Aorta (tissue), 5 donors: ENCODE data around the gene VPS54. TPM values are rescaled to one million over a fixed set of nuclear protein-coding genes. Genes with fewer than 3 reads are reported as not detected.
A peak's percentile ranks its signal among the peaks of the same experiment; 100 is the strongest.

Source experiments
- ATAC-seq: fragments of 200-7000 bp; cut with Tn5 transposase; one replicate; pipeline ENCODE4 v1.9.1; 2022; ENCODE audit warnings: moderate library complexity; ENCODE audit not compliant: low FRiP score
- DNase-seq, 2 donors: peaks; one replicate each; pipeline ENCODE4 v3.0.0-alpha.2; 2020
- H3K27ac ChIP-seq, 2 donors: one replicate each; pipeline ENCODE4 v1.5.1; 2013; ENCODE audit warnings: low read length in 2 of 2, mild to moderate bottlenecking in 2 of 2, moderate library complexity in 2 of 2, control low read depth in 1 of 2, inconsistent platforms in 1 of 2, low read depth in 1 of 2
- H3K27me3 ChIP-seq, 2 donors: one replicate each; pipeline ENCODE4 v1.6.1; 2013; ENCODE audit warnings: control low read depth in 1 of 2, low read length in 1 of 2, mild to moderate bottlenecking in 1 of 2, moderate library complexity in 1 of 2; ENCODE audit not compliant: insufficient read depth in 2 of 2, control insufficient read depth in 1 of 2
- H3K36me3 ChIP-seq, 2 donors: one replicate each; pipeline ENCODE4 v1.6.1; 2013; ENCODE audit warnings: control low read depth in 1 of 2, low read length in 1 of 2, mild to moderate bottlenecking in 1 of 2; ENCODE audit not compliant: insufficient read depth in 2 of 2, control insufficient read depth in 1 of 2
- H3K4me1 ChIP-seq, 2 donors: one replicate each; pipeline ENCODE4 v1.6.1; 2013; ENCODE audit warnings: low read length in 2 of 2, control low read depth in 1 of 2, mild to moderate bottlenecking in 1 of 2, moderate library complexity in 1 of 2; ENCODE audit not compliant: insufficient read depth in 2 of 2, control insufficient read depth in 1 of 2
- H3K4me3 ChIP-seq, 2 donors: one replicate each; pipeline ENCODE4 v1.5.1; 2013; ENCODE audit warnings: low read length in 2 of 2, control low read depth in 1 of 2, mild to moderate bottlenecking in 1 of 2
- H3K9me3 ChIP-seq: one replicate; pipeline ENCODE4 v1.6.1; 2013; ENCODE audit warnings: mild to moderate bottlenecking, low read length; ENCODE audit not compliant: control insufficient read depth
- WGBS, 2 donors: extraction: QIAGEN DNeasy Blood & Tissue Kit; methylation state at CpG; one replicate each; pipeline ENCODE4 v1.1.7; 2013; 5-methylcytosine and 5-hydroxymethylcytosine counted together
- intact Hi-C, 2 donors: fragments of 100-400 bp; cut with DNase I; formaldehyde crosslinking; loops; one replicate each; pipeline versions ENCODE4 v1.14.2 to v1.15.0; 2022
- polyA plus RNA-seq, 2 donors: library from polyadenylated mRNA; stranded (reverse); fragments of 200-250 nt; gene quantifications; one replicate each; pipeline ENCODE4 v1.2.3, GENCODE V29; 2013
- total RNA-seq, 2 donors: library from RNA; stranded (reverse); fragmentation: NEBNext Ultra II Directional; extraction: Animal tissue kit (Norgen Biotek cat#: 25700); gene quantifications; one replicate each; pipeline ENCODE4 v1.2.1, GENCODE V29; 2021
- donor health status: healthy with polysubstance abuse.
- donor health status: Bipolar disorder and iron deficiency.
- donor health status: DM: no; HTN: no; CAD: no.
- donor health status: DM: no; HTN: no; CAD: no.
- donor health status: DM: yes; HTN: yes; CAD: no.

The VPS54 gene
- total and polyA plus RNA-seq, 4 donors = 10.9 to 24.4 (median 22.4) TPM

- intact Hi-C loops = no loop called here
- Histone ChIP-seq H3K36me3 (no peaks in the 10 kb centered on the region), H3K4me1 (peaks cover 3 to 4% of the 10 kb centered on the region in 2 donors), H3K27me3 (no peaks in the 10 kb centered on the region), H3K9me3 (no peaks in the 10 kb centered on the region), H3K27ac (peak overlapping the region; percentile 87 to 94), H3K4me3 (peak overlapping the region; percentile 95 to 98)
- 1 to 2% methylated on average over 22 of the region's 22 CpGs for WGBS, 2 donors
- no peak for DNase-seq
- ATAC-seq = peak; percentile 47
Measured at GRCh38 chr2:64017811-64018700, 1.2 kb downstream of the VPS54 start.

GRCh38 chr2:64015898-64016297 is 3.3 kb downstream of the VPS54 start:
- DNase-seq = no peak
- WGBS, 2 donors = 92 to 93% methylated on average over 3 of the region's 3 CpGs
- no peak for ATAC-seq
- Histone ChIP-seq H3K27ac (no peak overlapping the region), H3K27me3 (no peaks in the 10 kb centered on the region), H3K4me1 (peaks cover 3 to 4% of the 10 kb centered on the region in 2 donors), H3K36me3 (no peaks in the 10 kb centered on the region), H3K9me3 (no peaks in the 10 kb centered on the region), H3K4me3 (no peak overlapping the region)
- intact Hi-C loops = no loop called here

- no peaks in the 10 kb centered on the region for H3K9me3 ChIP-seq
- ATAC-seq = no peak
- H3K36me3 ChIP-seq = no peaks in the 10 kb centered on the region
- H3K27ac ChIP-seq = no peak overlapping the region
- no peak for DNase-seq
- H3K27me3 ChIP-seq = no peaks in the 10 kb centered on the region
- WGBS, 2 donors = 71 to 76% methylated on average over 5 of the region's 5 CpGs
- intact Hi-C loops = no loop called here
- no peak overlapping the region for H3K4me3 ChIP-seq
- peaks cover 3 to 4% of the 10 kb centered on the region in 2 donors for H3K4me1 ChIP-seq
Measured at GRCh38 chr2:64015391-64015790, 3.8 kb downstream of the VPS54 start.

- H3K27ac ChIP-seq = no peak overlapping the region
- H3K4me1 ChIP-seq = peaks cover 3 to 4% of the 10 kb centered on the region in 2 donors
- ATAC-seq (no peak), DNase-seq (no peak)
- 97% methylated on average over 1 of the region's 1 CpG for WGBS, 2 donors
- H3K4me3 ChIP-seq = no peak overlapping the region
- no peaks in the 10 kb centered on the region for H3K27me3 ChIP-seq
- no peaks in the 10 kb centered on the region for H3K9me3 ChIP-seq
- intact Hi-C loops = no loop called here
- H3K36me3 ChIP-seq = no peaks in the 10 kb centered on the region
Measured at GRCh38 chr2:64014628-64015027, 4.6 kb downstream of the VPS54 start.

GRCh38 chr2:64013053-64013452 is 6.2 kb downstream of the VPS54 start:
- no peak for ATAC-seq
- intact Hi-C loops = no loop called here
- Histone ChIP-seq H3K27ac (no peak overlapping the region), H3K9me3 (no peaks in the 10 kb centered on the region), H3K27me3 (no peaks in the 10 kb centered on the region), H3K36me3 (no peaks in the 10 kb centered on the region), H3K4me3 (no peak overlapping the region), H3K4me1 (peaks cover 3 to 4% of the 10 kb centered on the region in 2 donors)
- WGBS, 2 donors = 98 to 100% methylated on average over 2 of the region's 2 CpGs
- DNase-seq = no peak

GRCh38 chr2:64012115-64012514 is 7.1 kb downstream of the VPS54 start:
- H3K9me3 ChIP-seq = no peaks in the 10 kb centered on the region
- H3K27me3 ChIP-seq = no peaks in the 10 kb centered on the region
- no peak overlapping the region for H3K27ac ChIP-seq
- intact Hi-C loops = no loop called here
- H3K36me3 ChIP-seq = no peaks in the 10 kb centered on the region
- DNase-seq (no peak), ATAC-seq (no peak)
- no peak overlapping the region for H3K4me3 ChIP-seq
- WGBS, 2 donors = 39 to 43% methylated on average over 2 of the region's 2 CpGs
- H3K4me1 ChIP-seq = peaks cover 3 to 4% of the 10 kb centered on the region in 2 donors

GRCh38 chr2:64008434-64009009 is 10.7 kb downstream of the VPS54 start:
- no peaks in the 10 kb centered on the region for H3K27me3 ChIP-seq
- H3K4me3 ChIP-seq = no peak overlapping the region
- ATAC-seq = no peak
- no peaks in the 10 kb centered on the region for H3K36me3 ChIP-seq
- intact Hi-C loops = no loop called here
- H3K27ac ChIP-seq = no peak overlapping the region
- no peaks in the 10 kb centered on the region for H3K9me3 ChIP-seq
- no peaks in the 10 kb centered on the region for H3K4me1 ChIP-seq
- 96 to 97% methylated on average over 4 of the region's 4 CpGs for WGBS, 2 donors
- no peak for DNase-seq

- Histone ChIP-seq H3K4me3 (no peak overlapping the region), H3K9me3 (no peaks in the 10 kb centered on the region), H3K27me3 (no peaks in the 10 kb centered on the region), H3K36me3 (no peaks in the 10 kb centered on the region), H3K27ac (no peak overlapping the region), H3K4me1 (no peaks in the 10 kb centered on the region)
- ATAC-seq (no peak), DNase-seq (no peak)
- intact Hi-C loops = no loop called here
- WGBS, 2 donors = 87 to 93% methylated on average over 7 of the region's 7 CpGs
Measured at GRCh38 chr2:64007924-64008323, 11.3 kb downstream of the VPS54 start.
